Endodermal cell (in vitro differentiated cells): ENCODE data around the gene LYPD5. TPM values are rescaled to one million over a fixed set of nuclear protein-coding genes. Genes with fewer than 3 reads are reported as not detected.
A peak's percentile ranks its signal among the peaks of the same experiment; 100 is the strongest.

Experiments
- DNase-seq: peaks from one replicate; pipeline ENCODE4 v3.0.0-alpha.2; 2017
- H3K27ac ChIP-seq: 2 replicates; pipeline ENCODE4 v1.5.1; 2013; ENCODE audit warnings: mild to moderate bottlenecking, low read depth, low read length, moderate library complexity
- H3K27me3 ChIP-seq: 2 replicates; pipeline ENCODE4 v1.6.1; 2013; ENCODE audit warnings: mild to moderate bottlenecking, low read length, moderate library complexity; ENCODE audit not compliant: insufficient read depth, control insufficient read depth, poor library complexity, severe bottlenecking
- H3K36me3 ChIP-seq: 2 replicates; pipeline ENCODE4 v1.7.0; 2013; ENCODE audit warnings: mild to moderate bottlenecking, low read length, moderate library complexity; ENCODE audit not compliant: control insufficient read depth, insufficient read depth
- H3K4me1 ChIP-seq: one replicate; pipeline ENCODE4 v1.7.0; 2013; ENCODE audit warnings: low read length; ENCODE audit not compliant: control insufficient read depth, insufficient read depth
- H3K4me3 ChIP-seq: 2 replicates; pipeline ENCODE4 v1.5.1; 2013; ENCODE audit warnings: mild to moderate bottlenecking, low read length, moderate library complexity
- H3K9ac ChIP-seq: 2 replicates; pipeline ENCODE4 v1.6.1; 2013; ENCODE audit warnings: mild to moderate bottlenecking, low read length, moderate library complexity; ENCODE audit not compliant: poor library complexity, severe bottlenecking; ENCODE audit errors: extremely low read depth
- H3K9me3 ChIP-seq: 2 replicates; pipeline ENCODE4 v1.6.1; 2013; ENCODE audit warnings: mild to moderate bottlenecking, low read length, moderate library complexity; ENCODE audit not compliant: control insufficient read depth
- H3K27ac Mint-ChIP-seq: 2 replicates; pipeline ENCODE4 v1.8.0; 2020; ENCODE audit warnings: mixed read lengths
- H3K27me3 Mint-ChIP-seq: 2 replicates; pipeline ENCODE4 v1.8.0; 2021; ENCODE audit warnings: mild to moderate bottlenecking, mixed read lengths; ENCODE audit not compliant: insufficient read depth
- H3K36me3 Mint-ChIP-seq: 2 replicates; pipeline ENCODE4 v1.8.0; 2020; ENCODE audit warnings: low read depth, mixed read lengths
- H3K4me1 Mint-ChIP-seq: 2 replicates; pipeline ENCODE4 v1.8.0; 2020; ENCODE audit warnings: mixed read lengths
- H3K4me3 Mint-ChIP-seq: 2 replicates; pipeline ENCODE4 v1.8.0; 2020; ENCODE audit warnings: mild to moderate bottlenecking, moderate library complexity, mixed read lengths
- H3K9me3 Mint-ChIP-seq: 2 replicates; pipeline ENCODE4 v1.8.0; 2020; ENCODE audit warnings: mild to moderate bottlenecking, mixed read lengths
- WGBS, 2 experiments: methylation state at CpG; one replicate each; pipeline versions ENCODE4 v1.1.5 to v1.1.7; 2013; ENCODE audit warnings: missing lambda C conversion rate in 2 of 2, mixed read lengths in 1 of 2; ENCODE audit not compliant: insufficient coverage in 1 of 2, insufficient read length in 1 of 2; 5-methylcytosine and 5-hydroxymethylcytosine counted together
- total RNA-seq, 2 donors: library from RNA; stranded (reverse); fragmentation: NEBNext Ultra II Directional in 1 of 2; extraction: Animal tissue kit (Norgen Biotek cat#: 25700) in 1 of 2; gene quantifications; 2 replicates in 1 of 2; 3 replicates in 1 of 2; pipeline ENCODE4 v1.2.1, GENCODE V29; 2021
- TF ChIP-seq, protein P1 (sequence below): fragments of 200-600 bp; sonication (generic); conservative IDR thresholded peaks from 2 replicates; pipeline ENCODE4 v1.5.0; 2021; ENCODE audit warnings: antibody characterized with exemption, mild to moderate bottlenecking

LYPD5 gene
- total RNA-seq, 2 donors from 2014 or later = 0.11 TPM; not detected in 1

DNA sequence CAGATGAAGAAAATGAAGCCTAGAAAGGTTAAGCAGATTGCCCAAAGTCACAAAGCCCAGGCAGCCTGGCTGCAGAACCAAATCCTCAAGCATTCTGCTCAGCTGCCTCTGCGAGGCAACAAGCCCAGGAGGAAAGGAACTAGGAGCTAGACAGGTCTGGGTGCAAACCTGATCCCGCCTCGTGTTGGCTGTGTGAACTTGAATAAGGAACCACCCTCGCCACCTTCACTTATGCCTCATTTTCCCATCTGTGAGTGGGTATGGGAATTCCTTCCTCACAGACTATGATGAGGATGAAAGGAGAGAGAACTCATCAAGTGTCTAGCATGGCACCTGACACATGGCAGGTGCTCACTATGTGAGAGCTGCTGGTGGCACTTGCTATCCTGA, 54.0 kb downstream of the LYPD5 start:
- Histone ChIP-seq H3K4me1 (peaks cover 6% of the 10 kb centered on the region), H3K9me3 (no peaks in the 10 kb centered on the region), H3K4me3 (no peak overlapping the region), H3K27me3 (no peaks in the 10 kb centered on the region), H3K27ac (no peak overlapping the region), H3K36me3 (peaks cover 63% of the 10 kb centered on the region), H3K9ac (no peak overlapping the region)
- Mint-ChIP-seq H3K9me3 (no peaks in the 10 kb centered on the region), H3K36me3 (peaks cover 61% of the 10 kb centered on the region), H3K4me3 (no peak overlapping the region), H3K4me1 (peaks cover 27% of the 10 kb centered on the region), H3K27me3 (no peaks in the 10 kb centered on the region), H3K27ac (peak overlapping the region; percentile 55)
- 81 to 100% methylated on average over 1 to 3 of the region's 4 CpGs for WGBS, 2 experiments
- no peak for DNase-seq
- TF ChIP-seq, protein P1, sequence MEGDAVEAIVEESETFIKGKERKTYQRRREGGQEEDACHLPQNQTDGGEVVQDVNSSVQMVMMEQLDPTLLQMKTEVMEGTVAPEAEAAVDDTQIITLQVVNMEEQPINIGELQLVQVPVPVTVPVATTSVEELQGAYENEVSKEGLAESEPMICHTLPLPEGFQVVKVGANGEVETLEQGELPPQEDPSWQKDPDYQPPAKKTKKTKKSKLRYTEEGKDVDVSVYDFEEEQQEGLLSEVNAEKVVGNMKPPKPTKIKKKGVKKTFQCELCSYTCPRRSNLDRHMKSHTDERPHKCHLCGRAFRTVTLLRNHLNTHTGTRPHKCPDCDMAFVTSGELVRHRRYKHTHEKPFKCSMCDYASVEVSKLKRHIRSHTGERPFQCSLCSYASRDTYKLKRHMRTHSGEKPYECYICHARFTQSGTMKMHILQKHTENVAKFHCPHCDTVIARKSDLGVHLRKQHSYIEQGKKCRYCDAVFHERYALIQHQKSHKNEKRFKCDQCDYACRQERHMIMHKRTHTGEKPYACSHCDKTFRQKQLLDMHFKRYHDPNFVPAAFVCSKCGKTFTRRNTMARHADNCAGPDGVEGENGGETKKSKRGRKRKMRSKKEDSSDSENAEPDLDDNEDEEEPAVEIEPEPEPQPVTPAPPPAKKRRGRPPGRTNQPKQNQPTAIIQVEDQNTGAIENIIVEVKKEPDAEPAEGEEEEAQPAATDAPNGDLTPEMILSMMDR = no peak

DNA sequence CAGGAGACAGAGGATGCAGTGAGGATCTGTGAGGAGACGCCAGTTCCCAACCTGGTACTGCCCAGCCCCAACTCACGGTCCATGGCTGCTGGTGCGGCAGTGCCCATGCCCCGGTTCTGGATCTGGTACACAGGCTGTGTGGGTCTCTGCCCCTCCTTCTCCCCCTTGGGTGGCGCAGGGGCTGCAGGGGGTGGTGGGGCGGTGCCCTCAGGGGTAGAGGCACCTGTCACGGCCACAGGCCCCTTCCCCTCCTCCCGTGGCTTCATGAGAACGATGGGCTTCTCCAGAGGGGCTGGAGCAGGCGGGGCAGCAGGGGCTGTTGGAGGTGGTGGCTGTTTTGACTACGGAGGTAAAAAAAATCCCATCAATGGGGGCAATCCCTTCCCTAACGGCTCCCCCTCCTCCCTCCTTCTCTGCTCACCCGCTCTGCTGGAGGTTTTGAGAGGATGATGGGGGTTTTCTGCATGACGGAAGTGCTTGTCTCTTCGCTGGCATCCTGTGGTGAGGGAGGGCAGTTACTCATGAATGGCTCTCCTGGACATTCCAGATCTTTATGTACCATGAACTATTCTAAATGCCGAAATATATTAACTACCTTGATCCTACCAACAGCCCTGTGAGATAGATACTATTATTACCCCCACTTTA, 54.6 kb downstream of the LYPD5 start:
- Mint-ChIP-seq H3K4me3 (no peak overlapping the region), H3K9me3 (no peaks in the 10 kb centered on the region)
- whole genome bisulfite sequencing, 2 experiments = 89 to 93% methylated on average over 3 to 14 of the region's 16 CpGs

More for the DNA sequence above, 54.6 kb downstream of the LYPD5 start:
- Histone ChIP-seq H3K36me3 (peaks cover 69% of the 10 kb centered on the region), H3K27me3 (no peaks in the 10 kb centered on the region), H3K4me1 (peaks cover 6% of the 10 kb centered on the region), H3K9ac (no peak overlapping the region), H3K27ac (no peak overlapping the region), H3K9me3 (no peaks in the 10 kb centered on the region), H3K4me3 (no peak overlapping the region)
- TF ChIP-seq, protein P1 = no peak
- peaks cover 22% of the 10 kb centered on the region for H3K4me1 Mint-ChIP-seq
- peaks cover 62% of the 10 kb centered on the region for H3K36me3 Mint-ChIP-seq
- H3K27me3 Mint-ChIP-seq = no peaks in the 10 kb centered on the region
- H3K27ac Mint-ChIP-seq = peak overlapping the region; percentile 55
- no peak for DNase-seq

Other genes with a start within 250 kb of the LYPD5 start
- gene XRCC1, start 226.9 kb downstream of the LYPD5 start, total RNA-seq = 10 to 100 TPM; 48.8 to 52.1 TPM
- gene PINLYP, start 226.6 kb downstream of the LYPD5 start, total RNA-seq = 10 to 100 TPM in 1 of 2 donors, 1 to 10 TPM in 1; 7.7 to 12.2 TPM
- 10 to 100 TPM; 39.7 to 46.0 TPM for gene IRGQ, start 206.3 kb downstream of the LYPD5 start, total RNA-seq
- 10 to 100 TPM; 11.9 to 12.1 TPM for gene ZNF576, start 205.9 kb downstream of the LYPD5 start, total RNA-seq
- gene SRRM5, start 190.4 kb downstream of the LYPD5 start, total RNA-seq = under 1 TPM; 0.35 to 0.37 TPM
- 10 to 100 TPM; 44.3 to 46.8 TPM for gene ZNF428, start 182.8 kb downstream of the LYPD5 start, total RNA-seq
- 10 to 100 TPM in 1 of 2 donors, 1 to 10 TPM in 1; 9.3 to 19.9 TPM for gene CADM4, start 162.6 kb downstream of the LYPD5 start, total RNA-seq
- gene PLAUR, start 132.3 kb downstream of the LYPD5 start, total RNA-seq = 10 to 100 TPM; 14.7 to 21.5 TPM
- gene IRGC, start 86.4 kb downstream of the LYPD5 start, total RNA-seq = not detected
- 10 to 100 TPM; 44.6 to 53.8 TPM for gene SMG9, start 47.5 kb downstream of the LYPD5 start, total RNA-seq
- gene KCNN4, start 21.5 kb downstream of the LYPD5 start, total RNA-seq = not detected
- gene ZNF283, start 24.9 kb upstream of the LYPD5 start, total RNA-seq = 10 to 100 TPM in 1 of 2 donors, 1 to 10 TPM in 1; 7.1 to 10.1 TPM
- gene ZNF404, start 81.5 kb upstream of the LYPD5 start, total RNA-seq = 1 to 10 TPM; 4.0 to 6.6 TPM
- 10 to 100 TPM; 18.6 to 19.4 TPM for gene ZNF45, start 132.8 kb upstream of the LYPD5 start, total RNA-seq
- gene ZNF221, start 148.8 kb upstream of the LYPD5 start, total RNA-seq = 10 to 100 TPM; 11.5 to 11.8 TPM
- 10 to 100 TPM in 1 of 2 donors, 1 to 10 TPM in 1; 9.7 to 12.7 TPM for gene ZNF155, start 181.7 kb upstream of the LYPD5 start, total RNA-seq
- 1 to 10 TPM; 3.8 to 5.7 TPM for gene ZNF230, start 200.5 kb upstream of the LYPD5 start, total RNA-seq
- gene ZNF222, start 222.9 kb upstream of the LYPD5 start, total RNA-seq = 1 to 10 TPM; 5.0 to 6.0 TPM
- gene ZNF223, start 249.6 kb upstream of the LYPD5 start, total RNA-seq = 1 to 10 TPM; 9.3 TPM